ENCODE measurements around the gene PAQR3.
"Not testable (repeated sequence)": the region's sequence is repeated elsewhere in the genome, so short reads cannot be mapped to it uniquely, and the experiment has no call there.

The PAQR3 gene

DNA sequence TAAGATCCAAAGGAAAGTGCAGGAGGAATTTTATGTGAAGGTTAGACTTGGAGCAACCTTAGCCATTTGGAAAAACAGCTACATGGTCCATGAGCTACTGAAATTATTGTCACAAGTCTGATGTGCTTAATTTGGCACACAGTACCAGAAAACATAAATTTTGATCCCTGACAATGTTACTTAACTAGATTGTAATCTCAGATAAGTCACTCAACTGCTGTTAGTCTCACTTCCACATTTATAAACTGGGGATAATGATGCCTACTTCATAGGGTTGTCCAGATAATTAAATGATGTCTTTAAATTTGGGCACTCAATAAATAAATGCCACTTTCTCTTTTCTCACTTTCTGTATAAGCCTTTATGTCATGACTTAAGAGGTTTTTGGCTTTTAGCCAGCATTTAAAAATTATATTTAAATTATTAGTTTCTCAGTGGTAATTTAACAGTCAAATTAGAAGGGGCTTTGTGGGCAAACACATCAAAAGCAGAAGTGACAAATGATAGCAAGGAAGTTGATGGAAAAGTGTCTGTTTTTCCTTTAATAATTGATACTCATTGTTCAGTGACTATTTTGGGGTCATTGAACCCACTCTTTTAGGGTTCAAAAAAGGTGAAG, 58.3 kb downstream of the PAQR3 start:
- Histone ChIP-seq H3K36me3 (ENCODE audit: control insufficient read depth, insufficient read depth, low read length) (no peaks in the 10 kb centered on the region; the same call in none of the 2 replicates), H3K4me3 (replicated peaks; ENCODE audit: low read depth, low read length) (no peak overlapping the region), H3K27me3 (replicated peaks; ENCODE audit: control insufficient read depth, insufficient read depth, low read length) (no peaks in the 10 kb centered on the region)
- DNase-seq (ENCODE audit: extremely low read depth, insufficient read length) = no peak
- TF ChIP-seq, protein P1, sequence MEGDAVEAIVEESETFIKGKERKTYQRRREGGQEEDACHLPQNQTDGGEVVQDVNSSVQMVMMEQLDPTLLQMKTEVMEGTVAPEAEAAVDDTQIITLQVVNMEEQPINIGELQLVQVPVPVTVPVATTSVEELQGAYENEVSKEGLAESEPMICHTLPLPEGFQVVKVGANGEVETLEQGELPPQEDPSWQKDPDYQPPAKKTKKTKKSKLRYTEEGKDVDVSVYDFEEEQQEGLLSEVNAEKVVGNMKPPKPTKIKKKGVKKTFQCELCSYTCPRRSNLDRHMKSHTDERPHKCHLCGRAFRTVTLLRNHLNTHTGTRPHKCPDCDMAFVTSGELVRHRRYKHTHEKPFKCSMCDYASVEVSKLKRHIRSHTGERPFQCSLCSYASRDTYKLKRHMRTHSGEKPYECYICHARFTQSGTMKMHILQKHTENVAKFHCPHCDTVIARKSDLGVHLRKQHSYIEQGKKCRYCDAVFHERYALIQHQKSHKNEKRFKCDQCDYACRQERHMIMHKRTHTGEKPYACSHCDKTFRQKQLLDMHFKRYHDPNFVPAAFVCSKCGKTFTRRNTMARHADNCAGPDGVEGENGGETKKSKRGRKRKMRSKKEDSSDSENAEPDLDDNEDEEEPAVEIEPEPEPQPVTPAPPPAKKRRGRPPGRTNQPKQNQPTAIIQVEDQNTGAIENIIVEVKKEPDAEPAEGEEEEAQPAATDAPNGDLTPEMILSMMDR (IDR thresholded peaks at IDR 0.05; ENCODE audit: insufficient read depth, low read length, poor library complexity, severe bottlenecking) = no peak

DNA sequence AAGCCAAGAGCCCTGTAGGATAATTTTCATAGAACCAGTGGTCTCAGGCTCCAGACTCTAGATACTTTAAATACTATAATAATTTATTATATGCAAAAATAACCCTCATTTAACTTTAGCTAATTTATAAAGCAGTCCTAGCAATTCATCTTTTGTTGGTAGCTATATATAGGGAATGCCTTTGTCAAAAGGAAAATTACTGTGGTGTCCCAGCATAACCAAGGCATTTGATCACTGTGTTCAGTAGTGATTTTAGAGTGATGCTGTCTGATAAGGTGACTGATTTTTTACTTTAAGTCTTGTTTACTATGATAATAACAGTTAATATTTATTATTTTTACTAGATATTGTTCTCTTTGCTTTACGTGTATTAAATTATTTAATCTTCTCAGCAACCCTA, 61.2 kb downstream of the PAQR3 start:
- DNase-seq (ENCODE audit: extremely low read depth, insufficient read length) = no peak
- Histone ChIP-seq H3K36me3 (ENCODE audit: control insufficient read depth, insufficient read depth, low read length) (peaks cover 2% of the 10 kb centered on the region), H3K4me3 (replicated peaks; ENCODE audit: low read depth, low read length) (no peak overlapping the region), H3K27me3 (replicated peaks; ENCODE audit: control insufficient read depth, insufficient read depth, low read length) (no peaks in the 10 kb centered on the region)
- TF ChIP-seq, protein P1 (IDR thresholded peaks at IDR 0.05; ENCODE audit: insufficient read depth, low read length, poor library complexity, severe bottlenecking) = no peak

DNA sequence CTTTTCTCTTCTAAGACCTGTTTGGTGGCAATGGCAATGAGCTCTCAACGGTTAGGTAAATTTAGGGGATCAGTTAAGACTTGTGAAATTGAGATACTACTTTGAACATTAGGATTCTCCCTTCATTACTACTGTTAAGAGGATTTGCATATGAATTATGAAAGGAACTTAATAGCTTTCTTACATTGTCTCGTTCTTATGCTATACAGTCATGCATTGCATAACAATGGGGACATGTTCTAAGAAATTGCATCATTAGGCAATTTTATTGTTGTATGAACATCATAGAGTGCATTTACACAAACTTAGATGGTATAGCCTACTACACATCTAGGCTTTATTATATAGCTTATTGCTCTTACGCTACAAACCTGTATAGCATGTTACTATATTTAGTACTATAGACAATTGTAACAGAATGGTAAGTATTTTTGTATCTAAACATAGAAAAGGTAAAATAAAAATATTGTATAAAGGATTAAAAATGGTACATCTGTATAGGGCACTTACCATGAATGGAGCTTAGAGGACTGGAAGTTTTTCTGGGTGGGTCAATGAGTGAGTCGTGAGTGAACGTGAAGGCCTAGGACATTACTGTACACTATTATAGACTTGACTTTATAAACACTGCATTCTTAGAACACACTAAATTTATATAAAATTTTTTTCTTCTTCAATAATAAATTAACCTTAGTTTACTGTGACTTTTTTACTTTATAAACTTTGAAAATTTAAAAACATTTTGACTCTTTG, 62.5 kb downstream of the PAQR3 start:
- Histone ChIP-seq H3K4me3 (replicated peaks; ENCODE audit: low read depth, low read length) (no peak overlapping the region), H3K27me3 (replicated peaks; ENCODE audit: control insufficient read depth, insufficient read depth, low read length) (no peaks in the 10 kb centered on the region), H3K36me3 (ENCODE audit: control insufficient read depth, insufficient read depth, low read length) (peaks cover 5% of the 10 kb centered on the region)
- TF ChIP-seq, protein P1 (IDR thresholded peaks at IDR 0.05; ENCODE audit: insufficient read depth, low read length, poor library complexity, severe bottlenecking) = no peak
- DNase-seq (ENCODE audit: extremely low read depth, insufficient read length) = no peak

DNA sequence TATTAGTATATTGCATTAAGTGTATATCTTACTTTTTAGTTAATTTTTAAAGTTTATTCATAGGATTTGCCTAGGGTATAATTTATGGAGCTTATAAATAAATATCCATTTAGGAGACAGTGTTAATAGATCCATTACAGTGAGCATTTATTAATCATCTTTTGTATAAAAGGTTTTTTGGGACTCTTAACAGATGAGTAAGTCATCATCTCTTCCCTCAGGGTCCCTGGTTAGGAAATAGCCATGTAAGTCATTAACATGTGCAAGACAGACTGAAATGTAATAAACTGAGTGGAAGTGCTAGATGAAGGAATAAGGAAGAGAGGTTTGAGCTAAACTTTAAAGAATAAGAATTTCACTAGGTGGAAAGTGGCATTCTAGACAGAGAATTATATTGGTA, 69.2 kb downstream of the PAQR3 start:
- DNase-seq (ENCODE audit: extremely low read depth, insufficient read length) = no peak
- Histone ChIP-seq H3K27me3 (replicated peaks; ENCODE audit: control insufficient read depth, insufficient read depth, low read length) (no peaks in the 10 kb centered on the region), H3K36me3 (ENCODE audit: control insufficient read depth, insufficient read depth, low read length) (peaks cover 5% of the 10 kb centered on the region), H3K4me3 (replicated peaks; ENCODE audit: low read depth, low read length) (no peak overlapping the region)
- TF ChIP-seq, protein P1 (IDR thresholded peaks at IDR 0.05; ENCODE audit: insufficient read depth, low read length, poor library complexity, severe bottlenecking) = no peak

DNA sequence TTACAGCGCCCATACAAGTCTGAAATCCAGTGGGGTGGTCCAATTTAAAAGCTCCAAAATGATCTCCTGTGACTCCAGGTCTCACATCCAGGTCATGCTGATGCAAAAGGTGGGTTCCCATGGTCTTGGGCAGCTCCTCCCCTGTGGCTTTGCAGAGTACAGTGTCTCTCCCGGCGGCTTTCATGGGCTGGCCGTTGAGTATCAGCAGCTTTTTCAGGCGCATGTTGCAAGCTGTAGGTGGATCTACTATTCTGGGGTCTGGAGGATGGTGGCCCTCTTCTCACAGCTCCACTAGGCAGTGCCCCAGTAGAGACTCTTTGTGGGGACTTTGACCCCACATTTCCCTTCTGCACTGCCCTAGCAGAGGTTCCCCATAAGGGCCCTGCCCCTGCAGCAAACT, 70.5 kb downstream of the PAQR3 start:
- H3K36me3 ChIP-seq (ENCODE audit: control insufficient read depth, insufficient read depth, low read length); DNase-seq (ENCODE audit: extremely low read depth, insufficient read length); H3K4me3 ChIP-seq (replicated peaks; ENCODE audit: low read depth, low read length); H3K27me3 ChIP-seq (replicated peaks; ENCODE audit: control insufficient read depth, insufficient read depth, low read length): not testable (repeated sequence)

DNA sequence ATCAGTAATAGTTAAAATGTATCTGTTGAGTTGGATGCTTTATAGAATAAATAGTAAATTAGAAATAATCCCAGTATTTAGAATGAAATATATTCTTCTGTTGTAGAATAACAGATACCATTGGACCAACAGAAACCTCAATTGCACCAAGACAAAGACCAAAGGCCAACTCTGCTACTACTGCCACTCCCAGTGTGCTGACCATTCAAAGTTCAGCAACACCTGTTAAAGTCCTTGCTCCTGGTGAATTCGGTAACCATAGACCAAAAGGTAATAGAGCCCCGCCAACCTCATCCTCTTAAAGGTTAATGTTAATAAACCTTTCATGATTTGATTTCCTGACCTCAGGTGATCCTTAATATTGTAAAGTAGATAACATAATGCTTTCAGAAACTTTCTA, 73.8 kb downstream of the PAQR3 start:
- no peaks in the 10 kb centered on the region; the same call in none of the 2 replicates for H3K36me3 ChIP-seq (ENCODE audit: control insufficient read depth, insufficient read depth, low read length)
- no peak overlapping the region for H3K4me3 ChIP-seq (replicated peaks; ENCODE audit: low read depth, low read length)
- DNase-seq (ENCODE audit: extremely low read depth, insufficient read length) = no peak
- H3K27me3 ChIP-seq (replicated peaks; ENCODE audit: control insufficient read depth, insufficient read depth, low read length) = no peaks in the 10 kb centered on the region
- TF ChIP-seq, protein P1 (IDR thresholded peaks at IDR 0.05; ENCODE audit: insufficient read depth, low read length, poor library complexity, severe bottlenecking) = no peak
